Nephron progenitor cell (in vitro differentiated cells): Measurements from ENCODE around the gene SORT1.
"Not testable (repeated sequence)": the region's sequence is repeated elsewhere in the genome, so short reads cannot be mapped to it uniquely, and the experiment has no call there.

Source experiments
- DNase-seq: peaks from one replicate; pipeline ENCODE4 v3.0.0; 2021
- H3K27ac Mint-ChIP-seq: 2 replicates; pipeline ENCODE4 v1.8.0; 2021; ENCODE audit warnings: mild to moderate bottlenecking, moderate library complexity, mixed read lengths
- H3K27me3 Mint-ChIP-seq: 2 replicates; pipeline ENCODE4 v1.8.0; 2021; ENCODE audit warnings: mild to moderate bottlenecking, low read depth, mixed read lengths; ENCODE audit not compliant: poor library complexity
- H3K36me3 Mint-ChIP-seq: 2 replicates; pipeline ENCODE4 v1.8.0; 2021; ENCODE audit warnings: low read depth, mixed read lengths
- H3K4me1 Mint-ChIP-seq: 2 replicates; pipeline ENCODE4 v1.8.0; 2021; ENCODE audit warnings: mixed read lengths
- H3K4me3 Mint-ChIP-seq: 2 replicates; pipeline ENCODE4 v1.8.0; 2021; ENCODE audit warnings: mild to moderate bottlenecking, moderate library complexity, mixed read lengths
- H3K9me3 Mint-ChIP-seq: 2 replicates; pipeline ENCODE4 v1.8.0; 2021; ENCODE audit warnings: mild to moderate bottlenecking, moderate library complexity, mixed read lengths
- TF ChIP-seq, protein P1 (sequence below): fragments of 200-600 bp; sonication (generic); IDR thresholded peaks from 2 replicates; pipeline ENCODE4 v1.5.0; 2021; ENCODE audit warnings: antibody characterized with exemption

Gene SORT1

GRCh38 chr1:109395602-109396512 is 1.9 kb downstream of the SORT1 start:
- no peaks in the 10 kb centered on the region for H3K36me3 Mint-ChIP-seq
- no peaks in the 10 kb centered on the region for H3K9me3 Mint-ChIP-seq
- no peak for DNase-seq
- H3K27me3 Mint-ChIP-seq = peaks cover 25% of the 10 kb centered on the region
- H3K4me1 Mint-ChIP-seq = peaks cover 74% of the 10 kb centered on the region
- TF ChIP-seq, protein P1, sequence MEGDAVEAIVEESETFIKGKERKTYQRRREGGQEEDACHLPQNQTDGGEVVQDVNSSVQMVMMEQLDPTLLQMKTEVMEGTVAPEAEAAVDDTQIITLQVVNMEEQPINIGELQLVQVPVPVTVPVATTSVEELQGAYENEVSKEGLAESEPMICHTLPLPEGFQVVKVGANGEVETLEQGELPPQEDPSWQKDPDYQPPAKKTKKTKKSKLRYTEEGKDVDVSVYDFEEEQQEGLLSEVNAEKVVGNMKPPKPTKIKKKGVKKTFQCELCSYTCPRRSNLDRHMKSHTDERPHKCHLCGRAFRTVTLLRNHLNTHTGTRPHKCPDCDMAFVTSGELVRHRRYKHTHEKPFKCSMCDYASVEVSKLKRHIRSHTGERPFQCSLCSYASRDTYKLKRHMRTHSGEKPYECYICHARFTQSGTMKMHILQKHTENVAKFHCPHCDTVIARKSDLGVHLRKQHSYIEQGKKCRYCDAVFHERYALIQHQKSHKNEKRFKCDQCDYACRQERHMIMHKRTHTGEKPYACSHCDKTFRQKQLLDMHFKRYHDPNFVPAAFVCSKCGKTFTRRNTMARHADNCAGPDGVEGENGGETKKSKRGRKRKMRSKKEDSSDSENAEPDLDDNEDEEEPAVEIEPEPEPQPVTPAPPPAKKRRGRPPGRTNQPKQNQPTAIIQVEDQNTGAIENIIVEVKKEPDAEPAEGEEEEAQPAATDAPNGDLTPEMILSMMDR = no peak
- H3K4me3 Mint-ChIP-seq = peak overlapping the region; percentile 96
- no peak overlapping the region for H3K27ac Mint-ChIP-seq

- Mint-ChIP-seq H3K4me1 (peaks cover 80% of the 10 kb centered on the region), H3K27me3 (peaks cover 28% of the 10 kb centered on the region)
- H3K36me3 Mint-ChIP-seq, DNase-seq, H3K9me3 Mint-ChIP-seq, H3K27ac Mint-ChIP-seq, H3K4me3 Mint-ChIP-seq: not testable (repeated sequence)
Observed at GRCh38 chr1:109395282-109395599, 2.5 kb downstream of the SORT1 start.

DNA sequence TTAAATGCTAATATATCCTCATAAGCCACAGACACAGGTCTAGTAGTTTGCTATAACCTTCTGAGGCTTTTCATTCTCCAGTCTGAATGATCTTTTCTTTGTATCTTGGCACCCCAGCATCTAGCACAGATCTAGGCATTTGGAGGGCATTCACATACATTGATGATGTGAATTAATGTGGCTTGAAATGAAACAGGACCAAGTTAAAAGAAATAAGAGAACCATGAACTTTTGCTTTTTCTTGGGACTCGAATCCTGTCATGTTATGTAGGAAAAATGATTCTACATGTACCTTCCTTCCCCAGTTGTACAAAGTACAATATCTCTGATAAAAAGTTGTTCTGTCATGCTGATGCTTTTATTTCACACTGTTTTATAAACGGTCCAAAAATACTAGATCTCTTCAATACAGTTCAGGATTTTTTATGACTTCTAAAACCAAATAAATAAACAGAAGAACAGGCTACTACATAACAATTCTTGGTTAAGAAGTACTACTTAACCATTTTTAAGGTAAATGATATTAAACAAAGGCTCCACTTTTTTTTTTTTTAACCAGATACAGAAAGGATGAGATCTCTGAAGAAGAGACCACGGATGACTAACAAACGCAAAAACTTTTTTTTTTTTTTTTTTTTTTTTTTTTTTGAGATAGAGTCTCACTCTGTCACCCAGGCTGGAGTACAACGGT is 3.0 kb downstream of the SORT1 start:
- no peaks in the 10 kb centered on the region for H3K9me3 Mint-ChIP-seq

GRCh38 chr1:109393617-109394233 is 4.0 kb downstream of the SORT1 start:
- Mint-ChIP-seq H3K4me1 (peaks cover 79% of the 10 kb centered on the region), H3K27ac (no peak overlapping the region), H3K36me3 (no peaks in the 10 kb centered on the region)

More for the DNA sequence above, 3.0 kb downstream of the SORT1 start:
- H3K4me3 Mint-ChIP-seq = no peak overlapping the region
- no peak for DNase-seq
- H3K27ac Mint-ChIP-seq = no peak overlapping the region
- no peaks in the 10 kb centered on the region for H3K36me3 Mint-ChIP-seq
- peaks cover 86% of the 10 kb centered on the region for H3K4me1 Mint-ChIP-seq
- TF ChIP-seq, protein P1 = no peak
- H3K27me3 Mint-ChIP-seq = peaks cover 28% of the 10 kb centered on the region

DNA sequence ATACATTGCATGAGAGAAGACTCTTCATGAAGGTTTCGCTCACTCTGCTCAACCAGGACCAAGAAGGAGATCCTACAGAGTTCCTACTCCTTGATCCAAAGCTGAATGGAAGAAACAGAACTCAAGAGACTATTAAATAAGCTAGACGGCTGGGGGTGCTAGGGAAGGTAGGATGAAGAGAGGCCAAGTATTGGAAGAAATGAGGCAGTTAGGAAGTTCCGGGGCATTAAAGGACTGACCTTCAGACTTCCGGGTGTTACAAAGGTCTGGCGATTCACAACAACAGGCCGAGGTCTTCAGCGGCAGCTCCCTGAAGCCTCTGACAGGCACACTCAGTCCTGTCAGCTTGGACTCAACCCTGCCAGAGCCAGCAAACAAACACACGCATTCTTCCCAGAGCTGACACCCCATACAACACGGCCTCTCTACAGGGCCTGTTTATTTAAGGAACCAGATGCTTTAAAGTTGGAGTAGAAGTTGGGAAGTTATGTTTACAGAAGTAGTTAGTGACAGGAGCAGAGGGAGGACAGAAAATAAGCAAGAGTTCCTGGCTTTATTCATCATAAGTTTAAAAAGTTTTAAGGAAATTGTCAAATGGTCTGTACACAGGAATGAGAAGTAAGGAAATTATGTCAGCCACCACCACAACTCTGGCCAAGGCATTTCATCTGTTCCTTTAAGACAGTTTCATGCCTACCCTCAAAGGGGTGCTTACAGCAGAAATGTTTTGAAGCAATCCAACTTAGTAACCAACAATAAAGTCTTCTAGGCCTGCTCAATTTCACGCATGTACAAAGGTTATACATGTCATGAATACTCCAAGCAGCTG is 4.7 kb downstream of the SORT1 start:
- TF ChIP-seq, protein P1 = no peak
- peaks cover 31% of the 10 kb centered on the region for H3K27me3 Mint-ChIP-seq
- peak; percentile 27 for DNase-seq
- H3K27ac Mint-ChIP-seq = peak overlapping the region; percentile 91
- no peaks in the 10 kb centered on the region for H3K36me3 Mint-ChIP-seq
- H3K4me3 Mint-ChIP-seq = peak overlapping the region; percentile 29
- peaks cover 72% of the 10 kb centered on the region for H3K4me1 Mint-ChIP-seq
- H3K9me3 Mint-ChIP-seq = no peaks in the 10 kb centered on the region

More at GRCh38 chr1:109393617-109394233, 4.0 kb downstream of the SORT1 start:
- TF ChIP-seq, protein P1 = no peak
- Mint-ChIP-seq H3K4me3 (no peak overlapping the region), H3K27me3 (peaks cover 31% of the 10 kb centered on the region), H3K9me3 (no peaks in the 10 kb centered on the region)
- DNase-seq = no peak
